Activated T-cell treated with anti-CD3 and anti-CD28 coated beads for 1 hour (primary cell): ENCODE data around the gene CIROP.
A peak's percentile ranks its signal among the peaks of the same experiment; 100 is the strongest.

Source experiments
- DNase-seq: peaks from one replicate; pipeline ENCODE4 v3.0.0-alpha.2; 2020; ENCODE audit warnings: low read depth

CIROP gene

GRCh38 chr14:23093991-23094665, 10.7 kb downstream of the CIROP start:
- DNase-seq: no peak

- no peak for DNase-seq
These were observed 11.3 kb downstream of the CIROP start for GRCh38 chr14:23093526-23093925.

- DNase-seq: no peak
These were observed 11.7 kb downstream of the CIROP start for GRCh38 chr14:23093104-23093503.

GRCh38 chr14:23091294-23092225, 13.2 kb downstream of the CIROP start:
- DNase-seq: no peak

- no peak for DNase-seq
These were observed 14.5 kb downstream of the CIROP start for GRCh38 chr14:23090254-23090636.

- DNase-seq: no peak
These were observed 15.1 kb downstream of the CIROP start for GRCh38 chr14:23089498-23090253.

GRCh38 chr14:23086565-23086964, 18.2 kb downstream of the CIROP start:
- DNase-seq: no peak

GRCh38 chr14:23085458-23085857, 19.3 kb downstream of the CIROP start:
- no peak for DNase-seq

- no peak for DNase-seq
These were observed 24.3 kb downstream of the CIROP start for GRCh38 chr14:23080474-23080873.

- DNase-seq: no peak
These were observed 25.1 kb downstream of the CIROP start for GRCh38 chr14:23079716-23080115.

- no peak for DNase-seq
These were observed 26.1 kb downstream of the CIROP start for GRCh38 chr14:23078692-23079116.

GRCh38 chr14:23077962-23078361, 26.8 kb downstream of the CIROP start:
- no peak for DNase-seq

- no peak for DNase-seq
These were observed 27.9 kb downstream of the CIROP start for GRCh38 chr14:23076785-23077408.

- DNase-seq: no peak
These were observed 29.9 kb downstream of the CIROP start for GRCh38 chr14:23074906-23075305.

GRCh38 chr14:23071921-23072539, 32.8 kb downstream of the CIROP start:
- DNase-seq: no peak

- peak; percentile 60 for DNase-seq
These were observed 33.4 kb downstream of the CIROP start for GRCh38 chr14:23071244-23071920.

GRCh38 chr14:23070262-23071129, 34.3 kb downstream of the CIROP start:
- DNase-seq: no peak

- DNase-seq: no peak
These were observed 35.4 kb downstream of the CIROP start for GRCh38 chr14:23069413-23069806.

GRCh38 chr14:23068789-23069412, 35.9 kb downstream of the CIROP start:
- peak; percentile 51 for DNase-seq
